Measurements from ENCODE around the gene TFF1.
A peak's percentile ranks its signal among the peaks of the same experiment; 100 is the strongest.

The TFF1 gene

DNA sequence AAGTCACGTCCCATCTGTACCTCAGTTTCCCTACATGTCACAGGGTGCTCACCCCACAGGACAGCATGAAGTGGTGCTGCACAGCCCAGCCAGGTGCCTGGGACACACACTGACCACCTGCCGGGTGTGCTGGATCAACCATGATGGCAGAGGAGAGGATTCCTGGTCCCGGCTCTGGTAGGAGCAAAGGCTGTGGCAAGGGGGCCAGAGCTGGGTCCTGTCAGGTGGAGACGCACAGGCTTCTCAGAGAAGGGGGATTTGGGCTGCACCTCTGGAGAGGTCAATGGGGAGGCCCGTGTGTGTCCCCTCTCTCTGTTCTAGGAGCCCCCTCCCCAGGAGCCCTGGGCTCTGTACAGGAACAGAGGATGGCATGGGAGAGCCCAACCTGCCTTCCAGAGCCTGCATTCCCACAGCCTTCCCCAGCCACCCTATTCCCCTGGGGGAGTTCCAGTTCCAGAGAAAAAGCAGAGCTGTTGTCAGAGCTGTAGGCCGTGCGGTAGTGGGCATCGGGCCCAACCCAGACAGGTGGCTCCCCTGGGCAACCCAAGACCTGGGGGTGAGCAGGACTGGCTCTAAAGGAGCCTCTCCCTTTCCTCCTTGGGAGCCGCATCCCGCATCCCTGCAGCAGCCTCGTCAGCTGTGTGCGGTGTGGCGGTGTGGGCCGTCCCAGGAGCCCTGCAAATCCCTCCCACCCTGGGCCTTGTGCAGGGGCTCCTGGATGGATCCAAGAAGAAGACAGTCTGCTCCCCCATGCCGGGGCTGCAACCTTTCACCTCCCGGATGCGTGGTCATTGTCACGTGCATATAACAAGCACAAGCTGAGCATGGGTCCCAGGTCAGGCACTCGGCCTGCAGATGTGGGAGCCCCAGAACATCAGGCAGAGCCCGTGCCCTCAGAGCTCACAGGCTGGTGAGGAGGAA lies 48.2 kb downstream of the TFF1 start:
- no peak for DNase-seq
- Histone ChIP-seq H2AK5ac (ENCODE audit: low read length) (no peak overlapping the region), H3K27ac (ENCODE audit: low read depth, low read length) (no peak overlapping the region)

DNA sequence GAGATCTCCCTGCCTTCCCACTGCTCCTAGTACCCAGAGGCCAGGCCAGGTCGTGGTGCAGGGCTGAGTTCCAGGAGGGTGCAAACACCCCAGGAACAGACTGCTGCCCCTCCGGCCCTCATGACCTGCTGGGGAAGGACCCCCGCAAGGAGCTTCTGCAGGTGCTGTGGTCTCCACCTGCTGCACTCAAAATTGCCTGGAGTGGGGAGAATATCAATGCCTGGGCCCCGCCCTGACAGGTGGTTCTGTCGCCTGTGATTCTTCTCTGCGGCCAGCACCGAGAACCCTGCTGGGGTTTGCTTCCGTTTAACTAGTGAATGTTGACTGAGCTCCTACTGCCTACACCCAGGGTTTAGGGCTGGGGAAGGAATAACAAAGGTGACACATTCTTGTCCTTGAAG lies 49.0 kb downstream of the TFF1 start:
- Histone ChIP-seq H3K4me3 (ENCODE audit: low read length) (no peak overlapping the region), H3K4me1 (ENCODE audit: control insufficient read depth, low read depth, low read length) (peaks cover 2% of the 10 kb centered on the region), H3K4me2 (ENCODE audit: low read length) (no peak overlapping the region), H3K9ac (ENCODE audit: low read length) (no peak overlapping the region), H2BK5ac (ENCODE audit: low read length) (no peak overlapping the region), H3K27ac (ENCODE audit: low read depth, low read length) (no peak overlapping the region), H4K8ac (ENCODE audit: low read depth, low read length) (no peak overlapping the region), H2AK5ac (ENCODE audit: low read length) (no peak overlapping the region), H3K4ac (ENCODE audit: low read depth, low read length) (no peak overlapping the region), H3K23ac (ENCODE audit: low read length) (no peak overlapping the region), H4K5ac (ENCODE audit: low read length) (no peak overlapping the region), H3K27me3 (ENCODE audit: insufficient read depth, low read length, poor library complexity) (no peaks in the 10 kb centered on the region), H3K18ac (ENCODE audit: low read length) (no peak overlapping the region), H2BK15ac (replicated peaks; ENCODE audit: low read depth) (no peak overlapping the region), H3K56ac (ENCODE audit: low read length) (no peak overlapping the region), H3K79me1 (ENCODE audit: low read length) (no peaks in the 10 kb centered on the region), H3K79me2 (ENCODE audit: control insufficient read depth, insufficient read depth, low read length) (no peaks in the 10 kb centered on the region), H3K36me3 (ENCODE audit: control insufficient read depth, insufficient read depth, low read length) (no peaks in the 10 kb centered on the region), H2BK120ac (ENCODE audit: low read depth, low read length) (no peak overlapping the region)
- DNase-seq, result no peak
- no CpG with 5 or more reads among the region's 8 CpGs for WGBS (ENCODE audit: extremely low coverage, insufficient coverage, low lambda C conversion rate)

More for the DNA sequence above, 48.2 kb downstream of the TFF1 start:
- Histone ChIP-seq H3K23ac (ENCODE audit: low read length) (no peak overlapping the region), H3K79me2 (ENCODE audit: control insufficient read depth, insufficient read depth, low read length) (no peaks in the 10 kb centered on the region), H3K36me3 (ENCODE audit: control insufficient read depth, insufficient read depth, low read length) (no peaks in the 10 kb centered on the region), H4K5ac (ENCODE audit: low read length) (no peak overlapping the region), H3K4ac (ENCODE audit: low read depth, low read length) (no peak overlapping the region), H3K79me1 (ENCODE audit: low read length) (no peaks in the 10 kb centered on the region), H3K18ac (ENCODE audit: low read length) (no peak overlapping the region), H3K4me3 (ENCODE audit: low read length) (no peak overlapping the region), H3K4me2 (ENCODE audit: low read length) (no peak overlapping the region), H2BK15ac (replicated peaks; ENCODE audit: low read depth) (no peak overlapping the region), H3K27me3 (ENCODE audit: insufficient read depth, low read length, poor library complexity) (no peaks in the 10 kb centered on the region), H4K8ac (ENCODE audit: low read depth, low read length) (no peak overlapping the region), H3K9ac (ENCODE audit: low read length) (no peak overlapping the region), H3K4me1 (ENCODE audit: control insufficient read depth, low read depth, low read length) (peaks cover 2% of the 10 kb centered on the region), H2BK120ac (ENCODE audit: low read depth, low read length) (no peak overlapping the region), H3K56ac (ENCODE audit: low read length) (no peak overlapping the region), H2BK5ac (ENCODE audit: low read length) (no peak overlapping the region)
- no CpG with 5 or more reads among the region's 20 CpGs for WGBS (ENCODE audit: extremely low coverage, insufficient coverage, low lambda C conversion rate)

DNA sequence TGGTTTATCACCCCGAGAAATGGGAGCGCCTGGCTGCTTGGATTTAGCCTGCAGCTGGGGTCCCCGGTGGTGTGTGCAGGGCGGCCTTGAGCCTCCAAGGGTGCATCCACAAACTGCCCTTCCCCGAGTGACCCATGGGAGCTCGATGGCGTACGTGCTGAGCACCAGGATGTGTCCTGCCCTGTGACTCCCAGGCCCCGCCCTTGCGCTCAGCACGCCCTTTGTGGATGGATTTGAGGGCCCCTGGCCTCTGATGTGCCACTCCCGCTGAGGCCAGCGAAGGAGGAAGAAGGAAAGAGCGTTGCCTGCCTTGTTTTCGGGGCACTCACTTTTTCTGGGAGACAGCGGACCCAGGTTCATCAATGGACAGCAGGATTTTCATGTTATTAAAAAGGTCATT lies 49.4 kb downstream of the TFF1 start:
- no peak for DNase-seq
- H2BK5ac ChIP-seq (ENCODE audit: low read length), result no peak overlapping the region
- no CpG with 5 or more reads among the region's 16 CpGs for WGBS (ENCODE audit: extremely low coverage, insufficient coverage, low lambda C conversion rate)
- H3K18ac ChIP-seq (ENCODE audit: low read length), result no peak overlapping the region
- H3K4ac ChIP-seq (ENCODE audit: low read depth, low read length), result no peak overlapping the region
- no peak overlapping the region for H3K27ac ChIP-seq (ENCODE audit: low read depth, low read length)
- no peaks in the 10 kb centered on the region for H3K79me2 ChIP-seq (ENCODE audit: control insufficient read depth, insufficient read depth, low read length)
- peaks cover 2% of the 10 kb centered on the region for H3K4me1 ChIP-seq (ENCODE audit: control insufficient read depth, low read depth, low read length)
- no peaks in the 10 kb centered on the region for H3K79me1 ChIP-seq (ENCODE audit: low read length)
- H4K8ac ChIP-seq (ENCODE audit: low read depth, low read length), result no peak overlapping the region
- no peak overlapping the region for H3K9ac ChIP-seq (ENCODE audit: low read length)
- H3K27me3 ChIP-seq (ENCODE audit: insufficient read depth, low read length, poor library complexity), result no peaks in the 10 kb centered on the region
- H4K5ac ChIP-seq (ENCODE audit: low read length), result no peak overlapping the region
- no peak overlapping the region for H3K56ac ChIP-seq (ENCODE audit: low read length)
- H2AK5ac ChIP-seq (ENCODE audit: low read length), result no peak overlapping the region
- H3K4me2 ChIP-seq (ENCODE audit: low read length), result no peak overlapping the region
- H3K23ac ChIP-seq (ENCODE audit: low read length), result no peak overlapping the region
- H2BK120ac ChIP-seq (ENCODE audit: low read depth, low read length), result no peak overlapping the region
- H3K36me3 ChIP-seq (ENCODE audit: control insufficient read depth, insufficient read depth, low read length), result no peaks in the 10 kb centered on the region
- no peak overlapping the region for H3K4me3 ChIP-seq (ENCODE audit: low read length)
- no peak overlapping the region for H2BK15ac ChIP-seq (replicated peaks; ENCODE audit: low read depth)

DNA sequence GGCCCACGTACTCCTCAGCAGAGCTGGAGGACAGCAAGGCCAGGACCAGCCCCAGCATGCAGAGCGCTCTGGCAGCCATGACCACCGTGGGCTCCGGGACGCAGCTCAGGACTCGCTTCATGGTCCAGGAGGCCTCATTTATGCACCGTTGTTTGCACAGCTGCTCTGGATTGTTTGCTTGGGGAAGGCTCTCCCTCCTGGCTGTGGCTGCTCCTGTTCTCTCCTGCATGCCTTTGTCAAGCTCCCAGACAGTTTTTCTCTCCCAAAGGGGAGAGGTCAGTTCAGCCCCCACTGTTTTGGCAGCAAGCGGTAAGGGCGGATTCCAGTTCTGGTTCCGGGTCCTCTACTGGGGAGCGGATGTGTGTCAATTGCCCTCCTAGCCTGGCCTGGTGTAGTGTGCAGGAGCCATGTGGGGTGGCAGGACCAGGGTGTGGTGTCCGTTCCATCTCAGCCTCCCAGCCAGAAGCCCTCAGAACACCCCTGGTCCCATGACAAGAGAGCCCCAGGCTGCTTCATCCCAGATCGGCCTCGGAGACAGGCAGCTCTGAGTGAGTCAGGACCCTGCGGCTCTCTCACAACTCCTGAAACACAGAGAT lies 50.9 kb downstream of the TFF1 start, which contains the start of gene TFF3:
TFF3 (minus strand) TSS at position 114 of the 596 bp plus-strand sequence; CDS start at position 79, 35 bp downstream.
- Histone ChIP-seq H3K36me3 (ENCODE audit: control insufficient read depth, insufficient read depth, low read length) (no peaks in the 10 kb centered on the region), H3K4me1 (ENCODE audit: control insufficient read depth, low read depth, low read length) (peaks cover 2% of the 10 kb centered on the region), H3K4ac (ENCODE audit: low read depth, low read length) (no peak within 1 kb of the TSS), H3K27ac (ENCODE audit: low read depth, low read length) (no peak within 1 kb of the TSS), H2BK5ac (ENCODE audit: low read length) (no peak within 1 kb of the TSS), H2BK120ac (ENCODE audit: low read depth, low read length) (no peak within 1 kb of the TSS), H3K4me2 (ENCODE audit: low read length) (no peak within 1 kb of the TSS), H2BK15ac (replicated peaks; ENCODE audit: low read depth) (no peak within 1 kb of the TSS), H4K8ac (ENCODE audit: low read depth, low read length) (no peak within 1 kb of the TSS), H3K23ac (ENCODE audit: low read length) (peak within 1 kb of the TSS; percentile 52), H3K79me2 (ENCODE audit: control insufficient read depth, insufficient read depth, low read length) (no peaks in the 10 kb centered on the region), H3K18ac (ENCODE audit: low read length) (no peak within 1 kb of the TSS), H3K27me3 (ENCODE audit: insufficient read depth, low read length, poor library complexity) (no peaks in the 10 kb centered on the region), H3K9ac (ENCODE audit: low read length) (no peak within 1 kb of the TSS), H4K5ac (ENCODE audit: low read length) (no peak within 1 kb of the TSS), H3K56ac (ENCODE audit: low read length) (no peak within 1 kb of the TSS), H2AK5ac (ENCODE audit: low read length) (no peak within 1 kb of the TSS), H3K4me3 (ENCODE audit: low read length) (no peak within 1 kb of the TSS), H3K79me1 (ENCODE audit: low read length) (no peaks in the 10 kb centered on the region)
- no CpG with 5 or more reads among the region's 15 CpGs for WGBS (ENCODE audit: extremely low coverage, insufficient coverage, low lambda C conversion rate)
- DNase-seq, result no peak

DNA sequence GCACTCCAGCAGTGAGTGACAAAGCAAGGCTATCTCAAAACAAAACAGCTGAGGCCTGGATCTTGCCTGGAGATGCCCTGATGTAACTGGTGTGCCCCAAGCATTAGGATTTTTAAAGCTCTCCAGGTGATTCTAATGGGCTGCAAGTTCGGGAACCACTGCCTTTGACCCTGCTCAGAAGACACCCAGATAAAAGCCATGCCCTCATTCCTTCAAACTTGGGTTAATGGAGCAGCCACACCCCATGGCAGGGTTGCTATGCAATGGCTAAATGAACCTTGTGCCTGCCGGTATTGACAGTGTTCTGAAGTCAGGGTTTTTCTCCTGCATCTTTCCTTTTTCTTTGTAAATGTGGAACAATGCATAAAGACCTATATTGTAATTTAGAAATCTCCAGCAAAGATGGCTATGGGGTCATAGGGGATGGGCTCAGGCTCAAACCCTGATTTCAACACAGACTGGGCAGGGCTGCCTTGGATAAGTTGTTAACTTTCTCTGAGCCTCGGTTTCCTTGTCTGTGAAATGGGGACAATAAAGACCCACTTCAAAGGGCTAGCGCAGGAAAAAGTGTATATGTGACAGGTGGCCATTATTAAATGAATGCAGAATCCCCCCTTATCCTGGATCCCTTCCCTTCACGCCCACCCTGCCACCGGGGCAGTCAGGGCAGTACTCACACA lies 51.6 kb downstream of the TFF1 start:
- no peak overlapping the region for H2BK5ac ChIP-seq (ENCODE audit: low read length)
- no peak overlapping the region for H2AK5ac ChIP-seq (ENCODE audit: low read length)
- H2BK120ac ChIP-seq (ENCODE audit: low read depth, low read length), result no peak overlapping the region
- H3K18ac ChIP-seq (ENCODE audit: low read length), result no peak overlapping the region
- no peak overlapping the region for H3K9ac ChIP-seq (ENCODE audit: low read length)
- no peak overlapping the region for H3K4me3 ChIP-seq (ENCODE audit: low read length)
- WGBS (ENCODE audit: extremely low coverage, insufficient coverage, low lambda C conversion rate), result no CpG with 5 or more reads among the region's 6 CpGs
- no peak overlapping the region for H3K27ac ChIP-seq (ENCODE audit: low read depth, low read length)
- peak overlapping the region; percentile 52 for H3K23ac ChIP-seq (ENCODE audit: low read length)
- H3K36me3 ChIP-seq (ENCODE audit: control insufficient read depth, insufficient read depth, low read length), result no peaks in the 10 kb centered on the region
- H3K79me1 ChIP-seq (ENCODE audit: low read length), result no peaks in the 10 kb centered on the region
- H3K27me3 ChIP-seq (ENCODE audit: insufficient read depth, low read length, poor library complexity), result no peaks in the 10 kb centered on the region
- no peak overlapping the region for H3K4ac ChIP-seq (ENCODE audit: low read depth, low read length)
- H4K8ac ChIP-seq (ENCODE audit: low read depth, low read length), result no peak overlapping the region
- H3K4me2 ChIP-seq (ENCODE audit: low read length), result no peak overlapping the region
- H3K4me1 ChIP-seq (ENCODE audit: control insufficient read depth, low read depth, low read length), result peaks cover 2% of the 10 kb centered on the region
- H2BK15ac ChIP-seq (replicated peaks; ENCODE audit: low read depth), result no peak overlapping the region
- H3K56ac ChIP-seq (ENCODE audit: low read length), result no peak overlapping the region
- no peak for DNase-seq
- H4K5ac ChIP-seq (ENCODE audit: low read length), result no peak overlapping the region
- no peaks in the 10 kb centered on the region for H3K79me2 ChIP-seq (ENCODE audit: control insufficient read depth, insufficient read depth, low read length)

Measured in mesendoderm (in vitro differentiated cells).